Activated naive CD8-positive, alpha-beta T cell (primary cell): ENCODE measurements around the gene PLXNA2.

ENCODE experiments used
- H3K27ac Mint-ChIP-seq: one replicate; pipeline ENCODE4 v1.8.0; 2021; ENCODE audit warnings: mixed read lengths
- H3K27me3 Mint-ChIP-seq: one replicate; pipeline ENCODE4 v1.8.0; 2021; ENCODE audit warnings: mixed read lengths
- H3K36me3 Mint-ChIP-seq: one replicate; pipeline ENCODE4 v1.8.0; 2021; ENCODE audit warnings: mixed read lengths
- H3K4me1 Mint-ChIP-seq: one replicate; pipeline ENCODE4 v1.8.0; 2021; ENCODE audit warnings: low read depth, mixed read lengths
- H3K4me3 Mint-ChIP-seq: one replicate; pipeline ENCODE4 v1.8.0; 2021; ENCODE audit warnings: mild to moderate bottlenecking, mixed read lengths
- H3K9me3 Mint-ChIP-seq: one replicate; pipeline ENCODE4 v1.8.0; 2021; ENCODE audit warnings: low read depth, mixed read lengths

The PLXNA2 gene

GRCh38 chr1:208066583-208066982, 177.6 kb downstream of the PLXNA2 start:
- Mint-ChIP-seq H3K27me3 (no peaks in the 10 kb centered on the region), H3K4me1 (no peaks in the 10 kb centered on the region), H3K36me3 (no peaks in the 10 kb centered on the region), H3K4me3 (no peak overlapping the region), H3K9me3 (no peaks in the 10 kb centered on the region), H3K27ac (no peak overlapping the region)

- no peak overlapping the region for H3K27ac Mint-ChIP-seq
- H3K27me3 Mint-ChIP-seq = peaks cover 2% of the 10 kb centered on the region
- H3K4me1 Mint-ChIP-seq = no peaks in the 10 kb centered on the region
- no peaks in the 10 kb centered on the region for H3K36me3 Mint-ChIP-seq
- no peak overlapping the region for H3K4me3 Mint-ChIP-seq
- H3K9me3 Mint-ChIP-seq = no peaks in the 10 kb centered on the region
These were observed 178.3 kb downstream of the PLXNA2 start for GRCh38 chr1:208065862-208066261.

- Mint-ChIP-seq H3K27me3 (peaks cover 2% of the 10 kb centered on the region), H3K36me3 (no peaks in the 10 kb centered on the region), H3K4me3 (no peak overlapping the region), H3K9me3 (no peaks in the 10 kb centered on the region), H3K27ac (no peak overlapping the region), H3K4me1 (no peaks in the 10 kb centered on the region)
These were observed 182.6 kb downstream of the PLXNA2 start for GRCh38 chr1:208061632-208062031.

GRCh38 chr1:208061118-208061517, 183.1 kb downstream of the PLXNA2 start:
- Mint-ChIP-seq H3K27ac (no peak overlapping the region), H3K4me1 (no peaks in the 10 kb centered on the region), H3K9me3 (no peaks in the 10 kb centered on the region), H3K4me3 (no peak overlapping the region), H3K27me3 (peaks cover 2% of the 10 kb centered on the region), H3K36me3 (no peaks in the 10 kb centered on the region)

GRCh38 chr1:208060215-208060869, 183.8 kb downstream of the PLXNA2 start:
- no peak overlapping the region for H3K4me3 Mint-ChIP-seq
- H3K27ac Mint-ChIP-seq = no peak overlapping the region
- no peaks in the 10 kb centered on the region for H3K36me3 Mint-ChIP-seq
- H3K4me1 Mint-ChIP-seq = no peaks in the 10 kb centered on the region
- peaks cover 2% of the 10 kb centered on the region for H3K27me3 Mint-ChIP-seq
- H3K9me3 Mint-ChIP-seq = no peaks in the 10 kb centered on the region

- peaks cover 2% of the 10 kb centered on the region for H3K27me3 Mint-ChIP-seq
- H3K4me3 Mint-ChIP-seq = no peak overlapping the region
- no peaks in the 10 kb centered on the region for H3K36me3 Mint-ChIP-seq
- H3K9me3 Mint-ChIP-seq = no peaks in the 10 kb centered on the region
- H3K4me1 Mint-ChIP-seq = no peaks in the 10 kb centered on the region
- no peak overlapping the region for H3K27ac Mint-ChIP-seq
These were observed 184.7 kb downstream of the PLXNA2 start for GRCh38 chr1:208059409-208060001.

- Mint-ChIP-seq H3K27me3 (peaks cover 2% of the 10 kb centered on the region), H3K27ac (no peak overlapping the region), H3K9me3 (no peaks in the 10 kb centered on the region), H3K4me1 (no peaks in the 10 kb centered on the region), H3K4me3 (no peak overlapping the region), H3K36me3 (no peaks in the 10 kb centered on the region)
These were observed 185.4 kb downstream of the PLXNA2 start for GRCh38 chr1:208058756-208059155.

GRCh38 chr1:208058267-208058666, 185.9 kb downstream of the PLXNA2 start:
- H3K27me3 Mint-ChIP-seq = peaks cover 2% of the 10 kb centered on the region
- H3K9me3 Mint-ChIP-seq = no peaks in the 10 kb centered on the region
- no peak overlapping the region for H3K4me3 Mint-ChIP-seq
- no peaks in the 10 kb centered on the region for H3K4me1 Mint-ChIP-seq
- H3K36me3 Mint-ChIP-seq = no peaks in the 10 kb centered on the region
- H3K27ac Mint-ChIP-seq = no peak overlapping the region

- Mint-ChIP-seq H3K9me3 (no peaks in the 10 kb centered on the region), H3K4me1 (no peaks in the 10 kb centered on the region), H3K27me3 (peaks cover 2% of the 10 kb centered on the region), H3K36me3 (no peaks in the 10 kb centered on the region), H3K27ac (no peak overlapping the region), H3K4me3 (no peak overlapping the region)
These were observed 187.1 kb downstream of the PLXNA2 start for GRCh38 chr1:208057056-208057455.

GRCh38 chr1:208055535-208055934, 188.6 kb downstream of the PLXNA2 start:
- Mint-ChIP-seq H3K4me1 (no peaks in the 10 kb centered on the region), H3K36me3 (no peaks in the 10 kb centered on the region), H3K9me3 (no peaks in the 10 kb centered on the region), H3K4me3 (no peak overlapping the region), H3K27ac (no peak overlapping the region), H3K27me3 (no peaks in the 10 kb centered on the region)

- Mint-ChIP-seq H3K4me1 (no peaks in the 10 kb centered on the region), H3K9me3 (no peaks in the 10 kb centered on the region), H3K27ac (no peak overlapping the region), H3K36me3 (no peaks in the 10 kb centered on the region), H3K27me3 (no peaks in the 10 kb centered on the region), H3K4me3 (no peak overlapping the region)
These were observed 189.2 kb downstream of the PLXNA2 start for GRCh38 chr1:208054911-208055379.

- Mint-ChIP-seq H3K9me3 (no peaks in the 10 kb centered on the region), H3K36me3 (no peaks in the 10 kb centered on the region), H3K4me1 (no peaks in the 10 kb centered on the region), H3K27ac (no peak overlapping the region), H3K4me3 (no peak overlapping the region), H3K27me3 (no peaks in the 10 kb centered on the region)
These were observed 189.7 kb downstream of the PLXNA2 start for GRCh38 chr1:208054485-208054884.

- Mint-ChIP-seq H3K27me3 (no peaks in the 10 kb centered on the region), H3K4me1 (no peaks in the 10 kb centered on the region), H3K9me3 (no peaks in the 10 kb centered on the region), H3K4me3 (no peak overlapping the region), H3K36me3 (no peaks in the 10 kb centered on the region), H3K27ac (no peak overlapping the region)
These were observed 190.5 kb downstream of the PLXNA2 start for GRCh38 chr1:208053661-208054060.

GRCh38 chr1:208052926-208053407, 191.2 kb downstream of the PLXNA2 start:
- Mint-ChIP-seq H3K27ac (no peak overlapping the region), H3K9me3 (no peaks in the 10 kb centered on the region), H3K27me3 (no peaks in the 10 kb centered on the region), H3K4me3 (no peak overlapping the region), H3K36me3 (no peaks in the 10 kb centered on the region), H3K4me1 (no peaks in the 10 kb centered on the region)

- H3K27ac Mint-ChIP-seq = no peak overlapping the region
- no peak overlapping the region for H3K4me3 Mint-ChIP-seq
- no peaks in the 10 kb centered on the region for H3K27me3 Mint-ChIP-seq
These were observed 192.0 kb downstream of the PLXNA2 start for GRCh38 chr1:208052135-208052534.

GRCh38 chr1:208051651-208052050, 192.5 kb downstream of the PLXNA2 start:
- Mint-ChIP-seq H3K27ac (no peak overlapping the region), H3K27me3 (no peaks in the 10 kb centered on the region), H3K36me3 (no peaks in the 10 kb centered on the region), H3K4me3 (no peak overlapping the region), H3K4me1 (no peaks in the 10 kb centered on the region), H3K9me3 (no peaks in the 10 kb centered on the region)

More at GRCh38 chr1:208052135-208052534, 192.0 kb downstream of the PLXNA2 start:
- Mint-ChIP-seq H3K36me3 (no peaks in the 10 kb centered on the region), H3K4me1 (no peaks in the 10 kb centered on the region), H3K9me3 (no peaks in the 10 kb centered on the region)
